Colon (tissue), 2 donors: Measurements from ENCODE around the gene LOX.

Source experiments
- FAIRE-seq: peaks from 2 replicates; lab custom pipeline; 2012; peaks lifted over from hg19 to GRCh38; lab: Jason Lieb, UNC
- donor health status: control.
- donor health status: control.

LOX gene, protein sequence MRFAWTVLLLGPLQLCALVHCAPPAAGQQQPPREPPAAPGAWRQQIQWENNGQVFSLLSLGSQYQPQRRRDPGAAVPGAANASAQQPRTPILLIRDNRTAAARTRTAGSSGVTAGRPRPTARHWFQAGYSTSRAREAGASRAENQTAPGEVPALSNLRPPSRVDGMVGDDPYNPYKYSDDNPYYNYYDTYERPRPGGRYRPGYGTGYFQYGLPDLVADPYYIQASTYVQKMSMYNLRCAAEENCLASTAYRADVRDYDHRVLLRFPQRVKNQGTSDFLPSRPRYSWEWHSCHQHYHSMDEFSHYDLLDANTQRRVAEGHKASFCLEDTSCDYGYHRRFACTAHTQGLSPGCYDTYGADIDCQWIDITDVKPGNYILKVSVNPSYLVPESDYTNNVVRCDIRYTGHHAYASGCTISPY

GRCh38 chr5:122078116-122079110, at the start of gene LOX:
Gene LOX, minus strand, starts transcription at chr5:122078259. Its CDS starts 274 bp downstream, at chr5:122077985.
- FAIRE-seq, result no peak

- FAIRE-seq, result no peak
Measured at GRCh38 chr5:122126756-122127321, 48.8 kb upstream of the LOX start.

DNA sequence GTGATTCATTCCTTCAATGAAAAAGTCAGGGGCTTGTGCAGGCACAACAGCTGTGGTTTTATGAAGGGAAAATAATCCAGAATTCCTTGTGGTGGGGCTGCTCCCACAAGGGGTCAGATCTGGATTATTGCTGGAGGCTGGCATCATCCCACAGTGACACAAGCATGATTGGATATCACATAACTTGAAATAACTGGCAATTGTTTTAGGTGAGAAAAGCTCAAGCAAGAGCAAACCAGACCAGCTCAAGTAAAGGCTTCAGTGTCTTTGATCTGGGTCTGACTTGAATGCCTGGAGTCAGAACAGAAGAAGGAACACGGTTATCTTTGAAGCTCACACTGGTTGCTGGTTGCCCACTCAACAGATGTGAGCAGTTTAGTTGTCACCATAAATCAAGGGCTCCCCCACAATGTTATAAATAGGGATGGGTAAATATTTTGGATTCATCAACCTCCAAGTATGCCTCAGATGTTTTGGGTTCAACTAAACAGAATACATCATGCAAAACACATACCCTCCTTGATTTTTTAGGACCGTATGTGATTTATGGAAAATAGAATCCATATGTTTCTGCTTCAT, 48.2 kb upstream of the LOX start:
- FAIRE-seq, result no peak

- no peak for FAIRE-seq
Measured at GRCh38 chr5:122124766-122125165, 46.7 kb upstream of the LOX start.

GRCh38 chr5:122121479-122122465, 43.7 kb upstream of the LOX start:
- no peak for FAIRE-seq

- FAIRE-seq, result no peak
Measured at GRCh38 chr5:122120957-122121356, 42.9 kb upstream of the LOX start.

- FAIRE-seq, result no peak
Measured at GRCh38 chr5:122120493-122120892, 42.4 kb upstream of the LOX start.

GRCh38 chr5:122119205-122119604, 41.1 kb upstream of the LOX start:
- FAIRE-seq, result no peak

- FAIRE-seq, result no peak
Measured at GRCh38 chr5:122118356-122118948, 40.4 kb upstream of the LOX start.

DNA sequence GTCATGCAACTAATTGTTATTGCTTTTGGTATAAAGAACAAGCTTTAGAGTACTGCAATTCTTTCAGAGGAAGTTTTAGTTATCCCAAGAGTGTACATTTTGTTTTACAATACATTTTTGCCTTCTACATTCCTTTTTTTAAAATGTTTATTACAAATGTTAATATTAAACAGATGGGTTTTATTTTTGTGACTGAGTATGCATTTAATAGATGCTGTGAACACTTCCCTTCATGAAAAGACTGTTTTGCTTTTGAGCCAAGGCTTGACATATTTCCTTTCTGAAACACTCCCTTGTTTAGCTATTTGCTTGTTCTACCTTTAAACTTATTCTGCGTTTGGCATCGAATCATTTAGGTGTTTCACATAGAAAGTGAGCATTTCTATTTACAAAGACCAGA, 36.4 kb upstream of the LOX start:
- no peak for FAIRE-seq

DNA sequence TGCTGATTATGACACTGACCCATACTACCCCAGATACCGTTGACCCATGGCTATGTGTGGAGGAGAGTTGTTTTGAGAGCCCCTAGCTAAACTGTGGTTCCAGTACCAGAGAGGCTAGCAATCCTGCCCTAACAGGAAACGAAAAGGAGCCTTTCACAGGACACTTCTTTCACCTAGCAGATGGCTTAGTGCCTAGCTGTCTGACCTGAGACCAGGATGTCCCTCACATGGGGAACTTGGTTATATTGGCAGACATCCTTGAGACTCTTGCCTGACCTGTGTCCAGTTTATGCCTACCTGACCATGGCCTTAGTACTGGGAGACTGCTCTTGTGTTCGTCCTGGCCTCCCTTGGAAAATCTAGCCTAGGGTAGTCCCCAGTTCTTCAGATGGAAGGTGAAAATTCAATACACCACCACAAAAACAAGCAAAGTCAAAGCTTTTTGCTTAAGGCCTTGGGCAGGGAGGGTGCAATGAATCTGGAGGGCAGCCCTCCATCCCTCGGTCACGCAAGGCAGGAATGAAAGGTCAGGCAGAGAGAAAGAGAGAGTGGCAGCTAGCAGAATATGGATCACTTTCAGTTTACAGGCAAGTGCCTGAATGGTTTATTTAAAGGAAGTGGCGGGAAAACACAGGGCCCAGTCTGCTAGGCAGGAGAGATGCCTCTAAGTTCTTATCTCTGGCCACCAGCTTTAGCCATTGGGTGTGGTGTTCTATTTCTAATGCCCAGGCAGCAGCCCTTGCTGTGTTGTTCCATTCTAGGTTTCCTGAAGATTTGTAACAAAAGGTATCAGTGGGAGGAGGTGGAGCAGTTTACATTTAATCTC, 34.9 kb upstream of the LOX start:
- no peak for FAIRE-seq

- FAIRE-seq, result no peak
Measured at GRCh38 chr5:122112063-122112462, 34.0 kb upstream of the LOX start.

- no peak for FAIRE-seq
Measured at GRCh38 chr5:122111460-122111859, 33.4 kb upstream of the LOX start.

DNA sequence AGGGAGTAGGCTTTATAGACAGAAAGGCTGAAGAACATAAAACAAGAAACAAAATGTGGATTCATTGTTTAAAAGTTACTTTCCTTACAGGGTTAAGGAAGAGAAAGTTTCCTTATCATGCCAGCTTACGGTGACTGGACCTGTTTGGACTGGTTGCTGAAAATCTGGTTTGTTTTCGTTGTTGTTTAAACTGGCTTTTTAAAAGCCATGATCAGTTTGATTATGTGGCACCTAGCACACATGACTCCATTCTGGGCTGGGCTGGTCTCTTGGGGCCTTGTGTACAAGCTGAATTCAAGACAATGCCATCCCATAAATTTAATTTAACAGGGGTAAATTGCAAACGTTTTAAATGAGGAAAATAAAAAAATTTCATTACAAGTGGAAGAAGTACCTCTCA, 32.9 kb upstream of the LOX start:
- no peak for FAIRE-seq

DNA sequence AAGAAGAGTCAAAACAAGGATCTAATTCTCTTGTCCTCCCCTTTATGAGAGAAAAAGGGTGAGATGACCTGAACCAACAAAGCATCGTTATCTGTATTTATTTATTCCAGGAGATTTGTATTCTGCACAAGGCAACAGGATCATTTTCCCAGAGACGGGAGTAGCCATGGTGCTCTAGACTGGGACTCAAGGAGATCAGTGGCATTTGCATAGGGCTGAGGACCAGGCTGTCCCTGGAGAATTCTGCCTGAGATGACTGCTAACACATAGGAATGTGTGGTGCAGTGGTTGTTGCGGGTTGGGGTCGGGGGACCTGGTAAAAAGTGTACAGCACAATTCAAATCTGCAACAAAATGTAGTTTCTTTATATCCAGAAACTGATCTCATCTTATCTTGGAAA, 29.0 kb upstream of the LOX start:
- no peak for FAIRE-seq

GRCh38 chr5:122105909-122106308, 27.9 kb upstream of the LOX start:
- no peak for FAIRE-seq

DNA sequence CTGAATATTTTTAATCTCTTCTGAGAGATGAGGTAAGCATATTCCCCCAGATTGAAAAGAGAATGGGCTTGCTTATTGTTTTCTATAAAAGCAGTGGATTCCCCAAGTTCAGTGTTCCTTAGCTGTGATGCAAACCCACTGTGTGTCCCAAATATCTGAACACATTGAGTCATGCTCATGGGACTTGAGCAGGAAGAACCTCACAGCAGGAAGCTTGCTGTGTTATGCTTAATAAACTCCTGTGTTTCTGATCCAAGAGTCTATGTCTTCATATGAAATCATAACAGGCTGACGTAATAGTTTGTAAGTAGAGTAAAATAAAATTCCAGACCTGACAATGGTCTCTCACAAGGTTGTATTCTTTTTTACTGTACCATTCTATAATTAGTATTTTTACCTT, 24.8 kb upstream of the LOX start:
- no peak for FAIRE-seq

DNA sequence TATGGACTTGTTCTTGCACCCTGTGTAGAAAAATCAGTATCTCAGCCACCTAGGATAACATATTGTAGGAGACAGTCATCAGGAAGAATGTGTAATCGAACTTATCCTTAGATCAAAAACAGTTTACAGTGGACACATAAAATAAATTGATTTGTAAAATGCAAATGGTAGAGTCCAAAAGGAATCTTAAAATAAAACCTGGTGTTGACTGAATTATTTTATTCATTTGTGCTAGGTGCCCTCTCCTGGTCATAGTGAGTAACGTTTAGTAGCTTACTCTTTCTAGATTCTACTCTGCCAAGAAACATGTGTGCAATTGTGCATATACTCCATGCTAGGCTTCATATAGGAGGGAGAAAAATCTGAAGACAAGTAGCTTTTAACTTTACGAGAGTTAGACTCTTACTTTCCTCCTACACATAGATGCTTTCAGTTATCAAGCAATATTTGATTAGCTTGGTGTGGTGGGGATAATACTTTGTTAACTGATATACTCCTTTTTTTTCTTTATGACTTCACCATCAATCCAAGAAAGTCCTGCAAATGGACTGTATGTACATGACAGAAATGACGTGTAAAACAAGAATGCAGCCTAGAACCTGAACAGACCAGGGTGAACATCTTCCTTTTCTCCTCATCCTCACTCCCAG, 23.7 kb upstream of the LOX start:
- no peak for FAIRE-seq
